B cell (primary cell): ENCODE measurements around the gene NCAM1. TPM values are rescaled to one million over a fixed set of nuclear protein-coding genes. Genes with fewer than 3 reads are reported as not detected.

ENCODE experiments used
- ATAC-seq: fragments of 200-7000 bp; cut with Tn5 transposase; one replicate; pipeline ENCODE4 v1.10.0; 2021; ENCODE audit warnings: low read depth, mild to moderate bottlenecking, moderate number of reproducible peaks, moderate library complexity
- CTCF ChIA-PET: fragments of 350-600 bp; sonication (Branson Sonifier 250); formaldehyde crosslinking; loops from one replicate; lab custom pipeline; 2021; ENCODE audit warnings: antibody characterized with exemption, inconsistent platforms; lab: Charles Lee
- POLR2A ChIA-PET: fragments of 350-600 bp; sonication (Branson Sonifier 250); formaldehyde crosslinking; loops from one replicate; lab custom pipeline; 2021; ENCODE audit warnings: antibody characterized with exemption; lab: Charles Lee
- DNase-seq: peaks from one replicate; pipeline ENCODE4 v3.0.0; 2013
- H2AFZ ChIP-seq: 2 replicates; pipeline ENCODE4 v1.6.1; 2012; ENCODE audit warnings: mild to moderate bottlenecking, low read depth, low read length; ENCODE audit not compliant: insufficient read depth, poor library complexity, severe bottlenecking
- H3K27ac ChIP-seq, 2 donors: 1 replicate in 1 of 2; 2 replicates in 1 of 2; pipeline ENCODE4 v1.5.1; 2012 to 2013; ENCODE audit warnings: low read length in 2 of 2, mild to moderate bottlenecking in 2 of 2, moderate library complexity in 1 of 2
- H3K27me3 ChIP-seq, 4 experiments: fragments of 200-600 bp in 1 of 4; sonication (generic) in 1 of 4; replicated peaks in 1 of 4; 1 replicate in 2 of 4; 2 replicates in 2 of 4; pipeline versions ENCODE4 v1.6.1 to v1.7.0; 2013 to 2016; ENCODE audit warnings: low read length in 3 of 4, mild to moderate bottlenecking in 2 of 4, mixed read lengths in 1 of 4, moderate library complexity in 1 of 4; ENCODE audit not compliant: insufficient read depth in 4 of 4, control insufficient read depth in 3 of 4; ENCODE audit errors: control extremely low read depth in 1 of 4
- H3K36me3 ChIP-seq, 2 experiments: replicated peaks in 1 of 2; 1 replicate in 1 of 2; 2 replicates in 1 of 2; pipeline versions ENCODE4 v1.6.1 to v1.7.1; 2013; ENCODE audit warnings: low read length in 1 of 2; ENCODE audit not compliant: insufficient read depth in 2 of 2, control insufficient read depth in 1 of 2; ENCODE audit errors: control extremely low read depth in 1 of 2, extremely low read depth in 1 of 2
- H3K4me1 ChIP-seq, 2 donors: fragments of 200-600 bp in 1 of 2; sonication (generic) in 1 of 2; 1 replicate in 1 of 2; 2 replicates in 1 of 2; pipeline versions ENCODE4 v1.5.1 to v1.6.1; 2013 to 2017; ENCODE audit warnings: low read length in 2 of 2; ENCODE audit not compliant: control insufficient read depth in 2 of 2, insufficient read depth in 2 of 2
- H3K4me2 ChIP-seq: replicated peaks from 2 replicates; pipeline ENCODE3; 2012; ENCODE audit warnings: mild to moderate bottlenecking, low read depth, low read length; ENCODE audit not compliant: poor library complexity, severe bottlenecking
- H3K4me3 ChIP-seq, 5 experiments: fragments of 200-600 bp in 1 of 5; sonication (generic) in 1 of 5; 1 replicate in 3 of 5; 2 replicates in 2 of 5; pipeline versions ENCODE4 v1.5.1 to v1.7.0; 2011 to 2016; ENCODE audit warnings: low read length in 4 of 5, mild to moderate bottlenecking in 4 of 5, low read depth in 2 of 5, control low read depth in 1 of 5, moderate library complexity in 1 of 5; ENCODE audit not compliant: insufficient read depth in 1 of 5; ENCODE audit errors: control extremely low read depth in 1 of 5, extremely low read depth in 1 of 5
- H3K79me2 ChIP-seq: fragments of 200-600 bp; sonication (generic); one replicate; pipeline ENCODE4 v1.6.0; 2016; ENCODE audit warnings: low read length; ENCODE audit not compliant: control insufficient read depth, insufficient read depth
- H3K9ac ChIP-seq: fragments of 200-600 bp; sonication (generic); 2 replicates; pipeline ENCODE4 v1.6.1; 2017; ENCODE audit warnings: mild to moderate bottlenecking, low read length, moderate library complexity
- H3K9me3 ChIP-seq, 3 donors: one replicate each; pipeline versions ENCODE4 v1.6.1 to v1.7.1; 2013; ENCODE audit warnings: low read length in 2 of 3; ENCODE audit not compliant: control insufficient read depth in 2 of 3, insufficient read depth in 1 of 3; ENCODE audit errors: control extremely low read depth in 1 of 3
- H4K20me1 ChIP-seq: 2 replicates; pipeline ENCODE4 v1.6.0; 2012; ENCODE audit warnings: mild to moderate bottlenecking, low read length; ENCODE audit not compliant: insufficient read depth, control insufficient read depth, poor library complexity, severe bottlenecking
- H3K27ac Mint-ChIP-seq: one replicate; pipeline ENCODE4 v1.8.0; 2021; ENCODE audit warnings: mixed read lengths
- H3K27me3 Mint-ChIP-seq: one replicate; pipeline ENCODE4 v1.8.0; 2021; ENCODE audit warnings: mixed read lengths
- H3K4me1 Mint-ChIP-seq: one replicate; pipeline ENCODE4 v1.8.0; 2021; ENCODE audit warnings: mixed read lengths
- H3K4me3 Mint-ChIP-seq: one replicate; pipeline ENCODE4 v1.8.0; 2021; ENCODE audit warnings: mixed read lengths
- H3K9me3 Mint-ChIP-seq: one replicate; pipeline ENCODE4 v1.8.0; 2022; ENCODE audit warnings: mixed read lengths; ENCODE audit not compliant: insufficient read depth
- EZH2 ChIP-seq: IDR thresholded peaks from 2 replicates; pipeline ENCODE4 v1.6.1; 2012; ENCODE audit warnings: borderline replicate concordance, low read depth, mild to moderate bottlenecking, moderate library complexity, low read length; ENCODE audit not compliant: insufficient read depth, poor library complexity, severe bottlenecking
- WGBS: methylation state at CpG from one replicate; pipeline ENCODE4 v1.1.5; 2013; ENCODE audit warnings: missing lambda C conversion rate; ENCODE audit not compliant: insufficient coverage; 5-methylcytosine and 5-hydroxymethylcytosine counted together
- intact Hi-C: fragments of 100-400 bp; cut with micrococcal nuclease; formaldehyde crosslinking; loops from one replicate; pipeline ENCODE4 v1.10.0; 2022
- polyA plus RNA-seq: library from polyadenylated mRNA; depleted of rRNA; stranded (reverse); fragments of >200 nt; gene quantifications from 2 replicates; pipeline ENCODE4 v1.2.3, GENCODE V29; 2012
- total RNA-seq, 2 donors: library from RNA; stranded (reverse); fragments of 120-200 nt in 1 of 2; gene quantifications; 1 replicate in 1 of 2; 2 replicates in 1 of 2; pipeline versions ENCODE4 v1.2.3 to v1.2.4, GENCODE V29; 2013 to 2022
- TF ChIP-seq, protein P1 (sequence below): fragments of 200-600 bp; IDR thresholded peaks from one replicate; pipeline ENCODE4 v1.8.0; 2022; ENCODE audit warnings: antibody characterized with exemption, mild to moderate bottlenecking

The NCAM1 gene
- total and polyA plus RNA-seq, 2 donors (not counting 1 experiment from before 2014, with no cell fraction given), result 0.37 TPM; not detected in 1

DNA sequence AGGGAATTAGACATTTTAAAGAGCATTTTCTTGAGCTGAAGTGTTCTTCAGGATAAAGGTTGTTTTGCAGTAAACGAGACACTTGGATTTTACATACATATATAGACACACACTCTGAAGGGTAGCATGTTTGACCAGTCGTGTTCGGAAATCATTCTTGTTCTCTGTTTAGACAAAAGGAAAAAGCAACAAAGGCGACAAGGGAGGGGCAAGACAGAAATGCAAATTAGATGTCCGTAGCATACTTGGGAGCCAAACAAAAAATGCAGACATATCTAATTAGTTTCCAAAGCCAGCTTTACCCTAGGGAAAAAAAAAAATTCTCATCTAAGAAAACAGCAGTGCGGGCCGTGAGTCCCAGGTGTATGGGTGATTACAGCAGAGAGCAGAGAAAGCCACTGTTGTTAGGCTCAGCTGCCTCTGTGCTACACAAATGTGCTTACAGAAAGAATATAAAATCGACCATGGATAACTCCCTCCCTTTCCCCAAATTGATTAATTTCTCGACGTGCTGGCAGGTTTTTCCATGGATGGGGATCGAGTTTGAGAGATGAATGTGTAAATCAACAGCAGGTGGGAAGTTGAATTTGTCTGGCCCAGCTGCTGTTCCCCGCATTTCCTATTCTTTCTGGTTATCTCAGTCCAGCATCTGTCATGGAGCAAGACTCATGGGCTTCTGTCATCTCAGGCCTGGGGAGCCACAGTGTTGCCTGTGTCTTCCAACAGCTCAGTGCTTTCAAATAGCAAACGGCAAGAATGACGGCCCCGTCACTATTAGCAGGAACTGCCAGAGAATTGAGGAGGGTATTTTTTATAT is 176.7 kb downstream of the NCAM1 start:
- ChIA-PET CTCF (no interaction called here), POLR2A (no interaction called here)
- 68% methylated on average over 4 of the region's 15 CpGs for WGBS
- no peak for ATAC-seq
- no peaks in the 10 kb centered on the region for H3K9me3 ChIP-seq
- H3K4me1 Mint-ChIP-seq, result no peaks in the 10 kb centered on the region
- H3K27ac ChIP-seq, result no peak overlapping the region
- no peaks in the 10 kb centered on the region for H3K79me2 ChIP-seq
- no peaks in the 10 kb centered on the region for H3K9me3 Mint-ChIP-seq
- H4K20me1 ChIP-seq, result no peaks in the 10 kb centered on the region
- no peaks in the 10 kb centered on the region for H3K4me1 ChIP-seq
- no peaks in the 10 kb centered on the region for H3K36me3 ChIP-seq
- H3K27ac Mint-ChIP-seq, result no peak overlapping the region
- peaks cover 0 to 7% (median 2%) of the 10 kb centered on the region in 4 experiments for H3K27me3 ChIP-seq
- H3K9ac ChIP-seq, result no peak overlapping the region
- H3K4me3 ChIP-seq, result no peak overlapping the region
- intact Hi-C loops, result no loop called here
- no peak for TF ChIP-seq EZH2
- TF ChIP-seq, protein P1, sequence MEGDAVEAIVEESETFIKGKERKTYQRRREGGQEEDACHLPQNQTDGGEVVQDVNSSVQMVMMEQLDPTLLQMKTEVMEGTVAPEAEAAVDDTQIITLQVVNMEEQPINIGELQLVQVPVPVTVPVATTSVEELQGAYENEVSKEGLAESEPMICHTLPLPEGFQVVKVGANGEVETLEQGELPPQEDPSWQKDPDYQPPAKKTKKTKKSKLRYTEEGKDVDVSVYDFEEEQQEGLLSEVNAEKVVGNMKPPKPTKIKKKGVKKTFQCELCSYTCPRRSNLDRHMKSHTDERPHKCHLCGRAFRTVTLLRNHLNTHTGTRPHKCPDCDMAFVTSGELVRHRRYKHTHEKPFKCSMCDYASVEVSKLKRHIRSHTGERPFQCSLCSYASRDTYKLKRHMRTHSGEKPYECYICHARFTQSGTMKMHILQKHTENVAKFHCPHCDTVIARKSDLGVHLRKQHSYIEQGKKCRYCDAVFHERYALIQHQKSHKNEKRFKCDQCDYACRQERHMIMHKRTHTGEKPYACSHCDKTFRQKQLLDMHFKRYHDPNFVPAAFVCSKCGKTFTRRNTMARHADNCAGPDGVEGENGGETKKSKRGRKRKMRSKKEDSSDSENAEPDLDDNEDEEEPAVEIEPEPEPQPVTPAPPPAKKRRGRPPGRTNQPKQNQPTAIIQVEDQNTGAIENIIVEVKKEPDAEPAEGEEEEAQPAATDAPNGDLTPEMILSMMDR, result no peak
- no peak overlapping the region for H3K4me2 ChIP-seq
- H3K27me3 Mint-ChIP-seq, result peaks cover 40% of the 10 kb centered on the region
- no peak overlapping the region for H3K4me3 Mint-ChIP-seq
- no peak overlapping the region for H2AFZ ChIP-seq
- DNase-seq, result no peak

DNA sequence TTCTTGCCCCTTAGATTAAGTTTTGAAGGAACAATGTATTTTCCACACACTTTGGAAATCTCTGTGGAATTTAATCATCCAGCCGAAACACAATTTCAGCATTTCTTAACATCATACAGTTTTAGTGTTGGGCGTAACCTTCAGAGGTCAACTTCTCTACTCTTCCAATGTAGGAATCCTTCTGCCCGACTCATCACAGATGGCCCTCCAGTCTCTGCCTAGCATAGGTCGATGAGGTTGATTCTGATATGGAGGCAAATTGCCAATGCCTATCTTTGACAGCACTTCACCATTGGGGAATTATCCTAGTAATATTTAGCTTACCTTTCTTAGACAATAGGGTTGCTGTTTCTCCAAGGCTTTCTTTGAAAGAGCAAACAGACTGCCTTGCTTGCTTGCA is 177.5 kb downstream of the NCAM1 start:
- intact Hi-C loops, result no loop called here
- Mint-ChIP-seq H3K9me3 (no peaks in the 10 kb centered on the region), H3K27me3 (peaks cover 40% of the 10 kb centered on the region), H3K27ac (no peak overlapping the region), H3K4me3 (no peak overlapping the region), H3K4me1 (no peaks in the 10 kb centered on the region)
- peaks cover 0 to 7% (median 2%) of the 10 kb centered on the region in 4 experiments for H3K27me3 ChIP-seq
- POLR2A ChIA-PET, result no interaction called here
- CTCF ChIA-PET, result no interaction called here
- no peaks in the 10 kb centered on the region for H3K36me3 ChIP-seq
- H3K9ac ChIP-seq, result no peak overlapping the region
- no peaks in the 10 kb centered on the region for H3K4me1 ChIP-seq
- DNase-seq (no peak), ATAC-seq (no peak)
- H3K79me2 ChIP-seq, result no peaks in the 10 kb centered on the region
- no peak overlapping the region for H2AFZ ChIP-seq
- TF ChIP-seq, protein P1, result no peak
- TF ChIP-seq EZH2, result no peak
- WGBS, result 100% methylated on average over 1 of the region's 4 CpGs
- no peaks in the 10 kb centered on the region for H4K20me1 ChIP-seq
- H3K4me3 ChIP-seq, result no peak overlapping the region
- no peak overlapping the region for H3K4me2 ChIP-seq
- no peaks in the 10 kb centered on the region for H3K9me3 ChIP-seq
- H3K27ac ChIP-seq, result no peak overlapping the region
